ENCODE data around the gene USP17L10.
"Not testable (repeated sequence)": the region's sequence is repeated elsewhere in the genome, so short reads cannot be mapped to it uniquely, and the experiment has no call there.

Gene USP17L10

GRCh38 chr4:9210357-9210756 is at the start of gene USP17L10:
Gene USP17L10, plus strand, starts transcription at chr4:9210657. Its CDS starts 0 bp downstream, at chr4:9210657.
- DNase-seq: not testable (repeated sequence)

DNA sequence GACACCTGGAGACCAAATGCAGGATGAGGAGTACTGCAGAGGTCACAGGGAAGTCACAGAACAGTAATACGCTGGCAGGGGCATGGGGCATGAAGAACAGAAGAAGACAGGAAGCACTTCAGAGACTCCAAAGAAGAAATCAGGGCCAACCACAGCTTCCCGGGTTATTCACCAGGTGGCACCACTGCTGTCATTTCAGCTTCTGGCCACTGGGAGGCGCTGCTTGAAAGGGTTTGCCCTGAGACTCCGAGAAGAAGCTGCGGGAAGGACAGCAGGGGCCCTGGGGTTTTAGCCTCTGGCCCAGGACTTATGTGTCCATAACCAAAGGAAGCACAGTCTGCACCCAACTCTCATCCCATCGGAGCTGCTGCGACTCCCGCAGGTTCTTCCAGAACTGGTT is 44.5 kb upstream of the USP17L10 start:
- not testable (repeated sequence) for DNase-seq

DNA sequence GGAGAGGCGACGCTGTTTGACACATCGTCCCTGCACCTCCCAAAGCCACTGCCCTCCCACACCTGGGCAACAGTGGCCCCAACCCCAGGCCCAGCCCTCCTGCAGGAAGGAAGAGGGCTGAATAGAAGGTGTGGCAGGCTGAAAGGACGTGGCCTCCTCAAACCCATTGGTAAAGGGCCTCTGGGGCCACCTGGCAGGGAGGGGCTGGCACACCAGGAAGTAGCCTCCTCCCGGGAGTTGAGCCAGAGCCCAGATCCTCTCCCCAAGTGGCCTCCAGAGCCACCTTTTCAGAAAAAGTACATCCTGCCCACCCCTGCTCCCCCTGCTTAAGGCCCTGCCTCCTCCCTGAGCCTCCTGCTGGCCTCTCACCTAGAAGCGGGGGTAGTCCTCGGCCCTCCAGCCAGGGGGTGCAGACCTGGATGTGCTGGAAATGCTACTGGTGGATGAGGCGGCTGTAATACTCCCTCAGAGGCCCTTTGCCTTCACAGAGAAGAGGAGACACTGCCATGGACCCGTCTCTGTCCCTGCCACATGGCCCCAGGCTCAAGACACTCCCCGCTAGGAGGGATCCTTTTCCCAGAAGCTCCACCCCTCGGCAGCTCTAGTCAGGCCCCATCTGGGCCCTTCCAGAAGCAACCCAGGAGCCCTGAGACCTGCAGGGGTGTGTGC is 40.5 kb upstream of the USP17L10 start, which contains the start of gene FAM90A26:
FAM90A26 (plus strand) TSS at position 619 of the 669 bp plus-strand sequence. CDS start 2,764 bp downstream, outside the sequence.
- DNase-seq: not testable (repeated sequence)

GRCh38 chr4:9214701-9215100 is 4.2 kb downstream of the USP17L10 start:
- DNase-seq: not testable (repeated sequence)

- DNase-seq: not testable (repeated sequence)
These were observed 4.6 kb downstream of the USP17L10 start, which contains the start of gene USP17L11 for GRCh38 chr4:9215105-9215504. Gene USP17L11, plus strand, starts transcription at chr4:9215405. Its CDS starts 0 bp downstream, at chr4:9215405.

- DNase-seq: not testable (repeated sequence)
These were observed 9.4 kb downstream of the USP17L10 start, which contains the start of gene USP17L12 for GRCh38 chr4:9219852-9220251. Gene USP17L12, plus strand, starts transcription at chr4:9220152. Its CDS starts 0 bp downstream, at chr4:9220152.

GRCh38 chr4:9224596-9224995 is 14.1 kb downstream of the USP17L10 start, which contains the start of gene USP17L13:
Gene USP17L13, plus strand, starts transcription at chr4:9224896. Its CDS starts 0 bp downstream, at chr4:9224896.
- DNase-seq: not testable (repeated sequence)

- not testable (repeated sequence) for DNase-seq
These were observed 19.8 kb downstream of the USP17L10 start for GRCh38 chr4:9230249-9230648.

- DNase-seq: not testable (repeated sequence)
These were observed 23.6 kb downstream of the USP17L10 start, which contains the start of gene USP17L15 for GRCh38 chr4:9234085-9234484. Gene USP17L15, plus strand, starts transcription at chr4:9234385. Its CDS starts 0 bp downstream, at chr4:9234385.

DNA sequence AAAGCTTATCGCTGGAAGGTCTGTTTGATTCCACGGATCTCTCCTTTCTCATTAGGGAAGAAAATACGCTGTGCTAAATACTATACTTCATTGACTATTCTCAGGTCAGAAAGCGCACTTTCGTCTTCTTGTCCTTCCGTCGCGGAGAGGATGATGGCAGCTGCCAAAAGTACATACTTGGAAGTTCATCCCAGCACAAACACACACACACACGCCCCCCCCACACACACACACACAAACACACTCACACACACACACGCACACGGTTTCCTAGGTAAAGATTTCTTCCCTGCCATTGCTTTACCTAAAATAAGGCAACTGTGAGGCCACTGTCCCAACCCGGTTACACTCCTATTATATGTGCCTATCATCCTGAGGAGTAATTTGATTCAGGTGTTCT is 28.0 kb downstream of the USP17L10 start:
- DNase-seq: not testable (repeated sequence)

DNA sequence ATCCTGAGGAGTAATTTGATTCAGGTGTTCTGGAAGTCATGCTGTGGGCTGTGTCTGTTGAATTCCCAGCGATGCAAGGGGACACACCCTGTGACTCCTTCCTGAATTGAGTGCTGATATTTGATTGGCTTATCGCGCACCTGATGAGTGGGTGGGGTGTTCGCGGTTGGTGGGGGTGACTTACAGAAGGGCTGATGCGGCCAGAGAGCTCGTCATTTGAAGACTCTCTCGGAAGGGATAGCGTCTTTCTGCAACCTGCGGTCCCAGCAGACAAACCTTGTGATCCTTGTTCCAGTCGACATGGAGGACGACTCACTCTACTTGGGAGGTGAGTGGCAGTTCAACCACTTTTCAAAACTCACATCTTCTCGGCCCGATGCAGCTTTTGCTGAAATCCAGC is 33.1 kb downstream of the USP17L10 start, which contains the start of gene USP17L17:
USP17L17 (plus strand) TSS at position 301 of the 400 bp plus-strand sequence; CDS start at position 301, 0 bp downstream.
- not testable (repeated sequence) for DNase-seq

GRCh38 chr4:9247953-9248680 is 37.7 kb downstream of the USP17L10 start, which contains the start of gene USP17L18:
Gene USP17L18, plus strand, starts transcription at chr4:9248630. Its CDS starts 0 bp downstream, at chr4:9248630.
- DNase-seq: not testable (repeated sequence)

- not testable (repeated sequence) for DNase-seq
These were observed 42.6 kb downstream of the USP17L10 start, which contains the start of gene USP17L19 for GRCh38 chr4:9253078-9253477. Gene USP17L19, plus strand, starts transcription at chr4:9253378. Its CDS starts 0 bp downstream, at chr4:9253378.

DNA sequence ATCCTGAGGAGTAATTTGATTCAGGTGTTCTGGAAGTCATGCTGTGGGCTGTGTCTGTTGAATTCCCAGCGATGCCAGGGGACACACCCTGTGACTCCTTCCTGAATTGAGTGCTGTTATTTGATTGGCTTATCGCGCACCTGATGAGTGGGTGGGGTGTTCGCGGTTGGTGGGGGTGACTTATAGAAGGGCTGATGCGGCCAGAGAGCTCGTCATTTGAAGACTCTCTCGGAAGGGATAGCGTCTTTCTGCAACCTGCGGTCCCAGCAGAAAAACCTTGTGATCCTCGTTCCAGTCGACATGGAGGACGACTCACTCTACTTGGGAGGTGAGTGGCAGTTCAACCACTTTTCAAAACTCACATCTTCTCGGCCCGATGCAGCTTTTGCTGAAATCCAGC is 47.4 kb downstream of the USP17L10 start, which contains the start of gene USP17L20:
USP17L20 (plus strand) TSS at position 301 of the 400 bp plus-strand sequence; CDS start at position 301, 0 bp downstream.
- DNase-seq: not testable (repeated sequence)
